Smooth muscle cell (in vitro differentiated cells): Measurements from ENCODE around the gene ABCC11. TPM values are rescaled to one million over a fixed set of nuclear protein-coding genes. Genes with fewer than 3 reads are reported as not detected.

Experiments
- DNase-seq: peaks from one replicate; lab custom pipeline; 2025; ENCODE audit not compliant: unreplicated experiment; lab: John Stamatoyannopoulos, UW
- H2AFZ ChIP-seq: fragments of 200-600 bp; sonication (generic); 2 replicates; pipeline ENCODE4 v1.6.0; 2016; ENCODE audit warnings: antibody characterized with exemption, low read depth, mild to moderate bottlenecking
- H3F3A ChIP-seq: fragments of 200-600 bp; sonication (generic); 2 replicates; pipeline ENCODE4 v1.6.0; 2017; ENCODE audit warnings: antibody characterized with exemption, low read depth
- H3K27ac ChIP-seq: fragments of 200-600 bp; sonication (generic); 2 replicates; pipeline ENCODE4 v1.5.1; 2016; ENCODE audit warnings: low read depth, mild to moderate bottlenecking
- H3K27me3 ChIP-seq: fragments of 200-600 bp; sonication (generic); 2 replicates; pipeline ENCODE4 v1.6.1; 2016; ENCODE audit warnings: low read depth, mild to moderate bottlenecking
- H3K36me3 ChIP-seq: fragments of 200-600 bp; sonication (generic); 2 replicates; pipeline ENCODE4 v1.5.1; 2016; ENCODE audit warnings: low read depth
- H3K4me1 ChIP-seq: fragments of 200-600 bp; sonication (generic); 2 replicates; pipeline ENCODE4 v1.5.1; 2016; ENCODE audit warnings: low read depth
- H3K4me2 ChIP-seq: fragments of 200-600 bp; sonication (generic); 2 replicates; pipeline ENCODE4 v1.6.0; 2016; ENCODE audit warnings: mild to moderate bottlenecking
- H3K4me3 ChIP-seq: fragments of 200-600 bp; sonication (generic); 2 replicates; pipeline ENCODE4 v1.5.1; 2016; ENCODE audit warnings: mild to moderate bottlenecking
- H3K79me2 ChIP-seq: fragments of 200-600 bp; sonication (generic); 2 replicates; pipeline ENCODE4 v1.6.0; 2016; ENCODE audit warnings: low read depth, mild to moderate bottlenecking
- H3K9ac ChIP-seq: fragments of 200-600 bp; sonication (generic); 2 replicates; pipeline ENCODE4 v1.6.0; 2016; ENCODE audit warnings: low read depth
- H3K9me3 ChIP-seq: fragments of 200-600 bp; sonication (generic); replicated peaks from 2 replicates; pipeline ENCODE4 v1.5.1; 2016; ENCODE audit warnings: low read depth
- H4K20me1 ChIP-seq: fragments of 200-600 bp; sonication (generic); 2 replicates; pipeline ENCODE4 v1.6.0; 2016; ENCODE audit warnings: low read depth
- CTCF ChIP-seq: fragments of 200-600 bp; sonication (generic); IDR thresholded peaks from 2 replicates; pipeline ENCODE4 v1.5.1; 2017; ENCODE audit warnings: borderline replicate concordance, mild to moderate bottlenecking, antibody characterized with exemption; ENCODE audit not compliant: insufficient read depth, poor library complexity, severe bottlenecking
- WGBS: methylation state at CpG from one replicate; pipeline ENCODE4 v1.1.7; 2016; ENCODE audit warnings: low lambda C conversion rate; 5-methylcytosine and 5-hydroxymethylcytosine counted together
- polyA plus RNA-seq: library from polyadenylated mRNA; unstranded; fragments of >200 nt; fragmentation: Nextera tagmentation; extraction: Ambion mirVana; gene quantifications from 2 replicates; pipeline ENCODE4 v1.2.1, GENCODE V29; 2016
- total RNA-seq: library from RNA; depleted of rRNA; stranded (reverse); fragments of >200 nt; gene quantifications from 2 replicates; pipeline ENCODE4 v1.2.3, GENCODE V29; 2014

ABCC11 gene
- total and polyA plus RNA-seq, 2 experiments from 2014 or later = not detected

GRCh38 chr16:48132696-48133095, 114.6 kb downstream of the ABCC11 start:
- no peaks in the 10 kb centered on the region for H3K36me3 ChIP-seq

GRCh38 chr16:48131201-48131935, 116.0 kb downstream of the ABCC11 start:
- Histone ChIP-seq H3K4me2 (no peak overlapping the region), H3K27me3 (no peaks in the 10 kb centered on the region), H3K36me3 (no peaks in the 10 kb centered on the region), H3K9me3 (no peaks in the 10 kb centered on the region), H3K9ac (no peak overlapping the region), H3K79me2 (no peaks in the 10 kb centered on the region), H3K4me3 (no peak overlapping the region), H3K27ac (no peak overlapping the region), H2AFZ (no peak overlapping the region), H3F3A (no peaks in the 10 kb centered on the region), H4K20me1 (no peaks in the 10 kb centered on the region), H3K4me1 (peaks cover 11% of the 10 kb centered on the region)
- no peak for TF ChIP-seq CTCF
- WGBS = 93% methylated on average over 6 of the region's 6 CpGs
- no peak for DNase-seq

More at GRCh38 chr16:48132696-48133095, 114.6 kb downstream of the ABCC11 start:
- H3K4me3 ChIP-seq = no peak overlapping the region
- no peaks in the 10 kb centered on the region for H4K20me1 ChIP-seq
- H3K27me3 ChIP-seq = no peaks in the 10 kb centered on the region
- no peak overlapping the region for H3K4me2 ChIP-seq
- no peak for TF ChIP-seq CTCF
- WGBS = 89% methylated on average over 3 of the region's 3 CpGs
- H3K9ac ChIP-seq = no peak overlapping the region
- peaks cover 7% of the 10 kb centered on the region for H3K4me1 ChIP-seq
- no peaks in the 10 kb centered on the region for H3F3A ChIP-seq
- DNase-seq = no peak
- H3K27ac ChIP-seq = no peak overlapping the region
- H3K9me3 ChIP-seq = no peaks in the 10 kb centered on the region
- H2AFZ ChIP-seq = no peak overlapping the region
- H3K79me2 ChIP-seq = no peaks in the 10 kb centered on the region

GRCh38 chr16:48129926-48130325, 117.4 kb downstream of the ABCC11 start:
- DNase-seq = no peak
- TF ChIP-seq CTCF = no peak
- Histone ChIP-seq H3F3A (no peaks in the 10 kb centered on the region), H3K9me3 (no peaks in the 10 kb centered on the region), H2AFZ (no peak overlapping the region), H4K20me1 (no peaks in the 10 kb centered on the region), H3K27ac (no peak overlapping the region), H3K79me2 (no peaks in the 10 kb centered on the region), H3K4me2 (no peak overlapping the region), H3K9ac (no peak overlapping the region), H3K4me1 (peaks cover 11% of the 10 kb centered on the region), H3K27me3 (no peaks in the 10 kb centered on the region), H3K36me3 (no peaks in the 10 kb centered on the region), H3K4me3 (no peak overlapping the region)
- WGBS = 98% methylated on average over 3 of the region's 3 CpGs

GRCh38 chr16:48128769-48129168, 118.6 kb downstream of the ABCC11 start:
- Histone ChIP-seq H3K27me3 (no peaks in the 10 kb centered on the region), H3K9ac (no peak overlapping the region), H3K4me3 (no peak overlapping the region), H3K27ac (no peak overlapping the region), H3F3A (peaks cover 1% of the 10 kb centered on the region), H3K4me1 (peaks cover 13% of the 10 kb centered on the region), H2AFZ (no peak overlapping the region), H4K20me1 (no peaks in the 10 kb centered on the region), H3K4me2 (no peak overlapping the region), H3K9me3 (no peaks in the 10 kb centered on the region), H3K79me2 (no peaks in the 10 kb centered on the region), H3K36me3 (no peaks in the 10 kb centered on the region)
- no peak for TF ChIP-seq CTCF
- DNase-seq = no peak
- WGBS = 65% methylated on average over 2 of the region's 2 CpGs
